A673 (cell line): ENCODE data around the gene FRMD6.

ENCODE experiments used
- EZH2 ChIP-seq: fragments of 200-600 bp; sonication (generic); IDR thresholded peaks from 2 replicates; pipeline ENCODE4 v1.6.1; 2017; ENCODE audit warnings: borderline replicate concordance, low read depth, mild to moderate bottlenecking, mixed read lengths, antibody characterized with exemption, low read length; ENCODE audit not compliant: poor library complexity, severe bottlenecking
- TF ChIP-seq, protein P1 (sequence below): fragments of 300-800, 200-600 bp; sonication (generic); conservative IDR thresholded peaks from 2 replicates; pipeline ENCODE4 v1.5.1; 2017; ENCODE audit warnings: low read depth, mild to moderate bottlenecking, antibody characterized with exemption, low read length, moderate library complexity, mixed read lengths

DNA sequence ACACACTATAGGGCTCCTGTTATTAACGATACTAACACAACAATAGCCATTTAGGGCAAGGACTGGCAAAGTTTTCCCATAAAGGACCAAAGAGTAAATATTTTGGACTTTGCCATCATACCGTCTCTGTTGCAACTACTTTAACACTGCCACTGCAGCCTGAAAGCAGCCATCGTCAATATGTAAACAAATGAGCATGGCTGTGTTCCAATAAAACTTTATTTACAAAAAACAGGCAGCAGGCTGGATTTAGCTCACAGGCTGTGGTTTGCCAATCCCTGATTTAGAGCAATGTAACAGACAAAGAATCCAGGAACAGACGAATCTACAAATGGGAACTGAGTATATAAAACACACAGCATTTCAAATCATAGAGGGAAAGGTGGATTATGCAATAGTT lies 84.1 kb downstream of the FRMD6 start:
- no peak for TF ChIP-seq EZH2
- TF ChIP-seq, protein P1, sequence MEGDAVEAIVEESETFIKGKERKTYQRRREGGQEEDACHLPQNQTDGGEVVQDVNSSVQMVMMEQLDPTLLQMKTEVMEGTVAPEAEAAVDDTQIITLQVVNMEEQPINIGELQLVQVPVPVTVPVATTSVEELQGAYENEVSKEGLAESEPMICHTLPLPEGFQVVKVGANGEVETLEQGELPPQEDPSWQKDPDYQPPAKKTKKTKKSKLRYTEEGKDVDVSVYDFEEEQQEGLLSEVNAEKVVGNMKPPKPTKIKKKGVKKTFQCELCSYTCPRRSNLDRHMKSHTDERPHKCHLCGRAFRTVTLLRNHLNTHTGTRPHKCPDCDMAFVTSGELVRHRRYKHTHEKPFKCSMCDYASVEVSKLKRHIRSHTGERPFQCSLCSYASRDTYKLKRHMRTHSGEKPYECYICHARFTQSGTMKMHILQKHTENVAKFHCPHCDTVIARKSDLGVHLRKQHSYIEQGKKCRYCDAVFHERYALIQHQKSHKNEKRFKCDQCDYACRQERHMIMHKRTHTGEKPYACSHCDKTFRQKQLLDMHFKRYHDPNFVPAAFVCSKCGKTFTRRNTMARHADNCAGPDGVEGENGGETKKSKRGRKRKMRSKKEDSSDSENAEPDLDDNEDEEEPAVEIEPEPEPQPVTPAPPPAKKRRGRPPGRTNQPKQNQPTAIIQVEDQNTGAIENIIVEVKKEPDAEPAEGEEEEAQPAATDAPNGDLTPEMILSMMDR, result no peak
